GM04503 (cell line): ENCODE results near the gene PIPOX.

Source experiments
- DNase-seq: peaks from one replicate; pipeline ENCODE4 v3.0.0-alpha.2; 2012; ENCODE audit warnings: low read depth

PIPOX gene

DNA sequence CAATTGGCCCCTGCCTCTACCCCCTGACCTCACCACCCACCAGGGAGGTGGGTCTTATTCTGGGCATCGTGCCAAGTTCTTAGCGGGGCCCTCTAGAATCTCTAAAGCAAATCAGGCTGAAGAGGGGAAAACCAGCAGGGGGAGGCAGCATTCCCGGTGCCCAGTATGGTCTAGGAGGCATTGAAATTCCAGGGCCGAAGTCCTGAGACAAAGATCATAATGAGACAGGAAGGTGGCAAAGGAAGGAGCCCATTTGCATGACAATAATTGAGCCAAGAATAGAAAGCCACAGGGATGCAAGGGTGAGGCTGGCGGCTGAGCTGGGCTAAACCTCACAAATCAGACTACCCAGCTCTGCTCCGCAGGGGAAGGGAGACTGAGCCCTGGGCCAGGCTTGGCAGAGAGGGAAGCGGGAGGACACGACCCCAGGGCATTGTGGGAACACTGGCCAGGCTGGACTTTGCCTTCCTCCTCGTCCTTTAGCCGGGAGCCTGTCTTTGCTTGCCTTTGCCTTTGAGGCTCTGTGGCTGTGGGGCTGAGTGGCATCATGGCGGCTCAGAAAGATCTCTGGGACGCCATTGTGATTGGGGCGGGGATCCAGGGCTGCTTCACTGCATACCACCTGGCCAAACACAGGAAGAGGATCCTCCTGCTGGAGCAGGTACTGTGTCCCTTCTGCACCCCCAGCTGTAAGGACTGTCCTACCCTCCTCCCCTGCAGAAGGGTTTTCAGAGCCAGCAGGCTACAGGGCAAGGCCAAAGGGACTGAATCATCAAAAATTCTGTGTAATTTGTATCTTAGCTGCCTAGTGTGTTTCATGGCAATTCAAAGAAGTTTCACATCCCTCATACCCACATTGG lies at the start of gene PIPOX:
Gene PIPOX (plus strand): TSS at position 463 of the 860 bp plus-strand sequence. CDS start 85 bp downstream, at position 548.
- no peak for DNase-seq

GRCh38 chr17:28993645-28994426 lies 49.1 kb upstream of the PIPOX start:
- DNase-seq, result no peak

- no peak for DNase-seq
Measured at GRCh38 chr17:28996554-28997096, 46.3 kb upstream of the PIPOX start.

GRCh38 chr17:28997806-28998205 lies 45.1 kb upstream of the PIPOX start:
- DNase-seq, result no peak

DNA sequence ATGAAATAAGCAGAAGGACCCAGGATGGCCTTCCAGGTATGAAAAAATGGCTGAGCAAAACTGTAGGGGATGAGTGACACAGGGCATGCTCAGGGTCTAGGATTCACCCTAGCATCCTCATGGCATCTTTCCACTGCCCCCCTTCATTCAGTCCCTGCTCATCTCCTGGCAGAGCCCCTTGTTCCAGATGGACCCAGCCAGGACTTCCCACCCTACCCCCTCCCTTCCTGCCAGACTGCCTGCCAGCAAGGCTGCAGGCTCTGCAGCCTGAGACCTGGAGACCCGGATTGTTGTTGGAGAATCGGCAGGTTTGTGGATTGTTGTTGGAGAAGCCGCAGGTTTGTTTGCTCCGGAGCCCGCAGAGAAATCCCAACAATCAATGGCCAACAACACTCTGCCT lies 43.7 kb upstream of the PIPOX start:
- DNase-seq, result no peak

- DNase-seq, result no peak
Measured at GRCh38 chr17:29000973-29001372, 42.0 kb upstream of the PIPOX start.

- DNase-seq, result no peak
Measured at GRCh38 chr17:29002811-29003210, 40.1 kb upstream of the PIPOX start.

DNA sequence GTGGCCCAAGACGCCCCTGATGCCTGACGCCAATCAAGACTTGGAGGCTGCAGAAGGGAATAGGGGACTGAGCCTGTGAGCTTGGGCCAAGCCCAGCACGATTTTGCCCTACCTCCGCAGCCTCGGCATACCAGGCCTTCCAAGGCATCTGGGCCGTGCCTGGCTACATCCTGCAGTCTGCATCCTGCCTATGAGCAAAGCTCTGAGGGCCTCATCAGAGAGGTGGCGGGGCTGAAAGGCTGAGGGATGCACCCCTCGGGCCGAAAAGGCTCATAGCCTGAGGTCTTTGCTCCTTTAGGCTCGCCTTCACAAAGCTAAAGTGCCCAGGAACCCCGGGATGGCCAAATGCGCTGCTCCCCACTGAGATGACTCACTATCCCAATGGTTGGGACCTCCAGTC lies 39.7 kb upstream of the PIPOX start:
- DNase-seq, result no peak

DNA sequence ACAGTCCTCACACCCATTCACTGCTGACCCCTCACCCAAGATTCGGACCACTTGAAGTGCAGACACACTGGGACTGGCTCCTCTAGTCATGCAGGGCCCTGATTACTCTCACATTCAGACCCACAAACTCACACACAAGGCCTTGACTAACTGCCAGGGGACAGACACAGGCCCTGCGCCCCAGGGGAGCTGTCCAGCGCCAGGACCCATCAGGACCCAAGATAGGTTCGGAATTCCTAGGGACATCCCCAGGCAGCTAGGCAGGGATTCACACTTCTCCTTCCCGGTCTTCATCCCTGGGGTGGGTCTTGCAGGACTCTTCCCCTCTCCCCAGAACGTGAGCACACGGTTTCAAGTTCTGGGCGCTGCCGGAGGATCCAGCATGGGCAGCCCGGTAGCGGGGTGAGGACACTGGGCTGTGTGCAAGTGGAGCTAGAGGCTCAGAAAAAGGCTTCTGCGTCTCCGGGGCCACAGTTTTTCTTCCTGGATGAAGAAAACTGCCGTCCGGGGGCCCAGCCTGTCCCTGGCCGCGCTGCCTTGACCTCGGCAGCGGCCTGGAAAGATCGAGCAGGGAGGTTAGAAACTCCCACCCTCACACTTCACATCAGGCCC lies 38.8 kb upstream of the PIPOX start:
- no peak for DNase-seq

- DNase-seq, result no peak
Measured at GRCh38 chr17:29005936-29006511, 36.9 kb upstream of the PIPOX start, which contains the start of gene SEZ6. Gene SEZ6, minus strand, starts transcription at chr17:29006033. Its CDS starts 164 bp downstream, at chr17:29005869.

- DNase-seq, result no peak
Measured at GRCh38 chr17:29007456-29007855, 35.5 kb upstream of the PIPOX start.

DNA sequence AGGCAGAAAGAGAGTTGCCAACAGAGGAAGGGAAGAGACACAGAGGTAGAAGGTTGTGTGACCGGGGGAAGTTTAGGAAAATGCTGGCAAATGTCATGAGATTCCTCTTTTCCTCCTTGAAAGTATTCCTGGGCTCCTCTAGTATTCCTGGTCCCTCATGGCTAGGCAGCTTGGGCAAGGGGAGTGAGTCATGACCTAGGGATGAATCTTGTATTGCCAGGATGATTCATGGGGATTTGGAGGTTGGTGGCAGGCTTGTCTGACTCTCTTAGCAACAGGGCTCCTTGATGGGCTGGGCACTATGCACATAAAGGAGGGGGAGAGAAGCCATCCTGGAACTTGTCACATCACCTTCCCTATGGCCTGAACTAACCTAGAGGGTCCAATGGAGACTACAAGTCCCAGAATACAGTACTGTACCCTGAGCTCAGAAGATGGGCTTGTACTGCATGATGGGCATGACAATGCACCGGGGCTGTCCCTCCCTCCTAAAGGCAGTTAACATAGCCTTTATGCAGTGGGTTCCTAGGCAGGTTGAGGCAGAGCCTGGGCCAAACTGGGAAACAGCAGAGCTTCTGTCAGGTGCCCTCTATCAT lies 35.0 kb upstream of the PIPOX start:
- DNase-seq, result peak; percentile 16

DNA sequence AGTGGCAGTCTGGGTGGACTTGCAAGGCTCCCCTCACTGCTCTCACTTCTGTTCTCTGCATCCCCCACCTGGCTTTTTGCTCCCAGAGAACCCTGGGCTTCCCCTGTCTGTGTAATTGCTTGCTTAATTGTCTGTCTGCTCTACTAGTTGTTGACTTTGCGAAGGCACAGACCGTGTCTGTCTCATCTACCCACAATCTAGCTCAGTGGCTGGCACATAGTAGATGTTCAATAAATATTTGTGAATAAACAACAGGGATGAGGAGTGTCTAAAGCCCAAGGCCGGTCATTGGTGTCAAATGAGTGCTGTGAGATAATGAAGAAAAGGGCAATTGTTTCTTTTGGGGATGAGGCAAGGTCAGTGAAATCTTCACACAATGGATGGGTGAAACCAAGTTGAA lies 34.4 kb upstream of the PIPOX start:
- DNase-seq, result no peak

DNA sequence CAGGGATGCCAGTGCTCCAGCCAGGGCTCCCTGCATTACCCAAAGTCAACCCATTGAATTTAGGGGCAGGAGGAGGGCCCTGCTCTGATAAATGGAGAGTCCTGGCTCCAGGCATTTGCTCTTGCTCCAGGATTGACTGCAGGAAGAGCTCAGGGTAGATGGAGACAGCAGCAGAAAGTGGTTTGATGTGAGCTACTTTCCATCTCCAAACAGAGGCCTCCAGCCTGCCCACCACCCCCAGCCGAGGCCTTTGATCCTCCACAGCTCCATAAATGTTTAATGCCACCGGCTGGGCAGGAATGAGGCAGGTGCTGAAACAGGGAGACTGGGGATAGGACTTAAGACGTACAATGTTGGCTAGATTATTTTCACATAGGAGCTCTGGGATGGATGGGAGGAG lies 32.8 kb upstream of the PIPOX start:
- no peak for DNase-seq

- DNase-seq, result no peak
Measured at GRCh38 chr17:29010586-29010985, 32.4 kb upstream of the PIPOX start.

DNA sequence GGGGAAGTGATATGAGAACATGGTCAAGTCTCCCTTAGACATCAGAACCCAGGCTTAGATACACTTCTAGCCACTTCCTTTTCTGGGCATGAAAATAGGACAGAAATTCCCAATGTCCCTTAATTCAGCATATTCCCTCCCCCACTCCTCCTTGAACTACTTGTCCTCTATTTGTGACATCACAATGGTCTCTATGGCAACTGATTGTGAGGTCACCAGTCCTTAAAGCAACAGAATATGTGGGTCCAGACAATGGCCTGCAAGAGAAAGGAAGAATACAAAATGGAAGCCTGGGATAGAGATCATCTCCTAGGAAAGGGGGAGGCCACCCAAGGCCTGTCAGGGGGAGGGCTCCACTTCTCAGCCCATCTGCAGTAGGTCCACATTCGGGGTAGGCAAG lies 30.4 kb upstream of the PIPOX start:
- no peak for DNase-seq

DNA sequence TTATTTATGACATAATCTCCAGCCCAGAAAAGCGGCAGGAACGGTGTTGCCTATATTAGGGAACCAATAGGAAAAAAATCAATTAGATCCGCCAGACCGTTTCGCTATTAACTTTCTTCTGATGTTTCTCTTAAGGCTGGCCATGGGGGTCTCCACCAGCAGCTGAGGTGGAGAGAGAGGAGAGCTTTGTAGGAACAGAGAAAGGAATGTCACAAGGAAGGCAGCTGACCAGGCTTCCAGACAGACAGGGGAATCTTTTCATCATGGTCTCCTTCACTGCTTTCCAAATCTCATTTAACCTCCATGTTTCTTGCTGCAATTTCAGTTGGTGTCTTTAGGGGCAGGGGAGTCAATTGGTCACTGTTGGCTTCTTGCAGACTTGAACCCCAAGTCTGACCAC lies 28.2 kb upstream of the PIPOX start:
- no peak for DNase-seq

- DNase-seq, result no peak
Measured at GRCh38 chr17:29016345-29017210, 26.4 kb upstream of the PIPOX start.

DNA sequence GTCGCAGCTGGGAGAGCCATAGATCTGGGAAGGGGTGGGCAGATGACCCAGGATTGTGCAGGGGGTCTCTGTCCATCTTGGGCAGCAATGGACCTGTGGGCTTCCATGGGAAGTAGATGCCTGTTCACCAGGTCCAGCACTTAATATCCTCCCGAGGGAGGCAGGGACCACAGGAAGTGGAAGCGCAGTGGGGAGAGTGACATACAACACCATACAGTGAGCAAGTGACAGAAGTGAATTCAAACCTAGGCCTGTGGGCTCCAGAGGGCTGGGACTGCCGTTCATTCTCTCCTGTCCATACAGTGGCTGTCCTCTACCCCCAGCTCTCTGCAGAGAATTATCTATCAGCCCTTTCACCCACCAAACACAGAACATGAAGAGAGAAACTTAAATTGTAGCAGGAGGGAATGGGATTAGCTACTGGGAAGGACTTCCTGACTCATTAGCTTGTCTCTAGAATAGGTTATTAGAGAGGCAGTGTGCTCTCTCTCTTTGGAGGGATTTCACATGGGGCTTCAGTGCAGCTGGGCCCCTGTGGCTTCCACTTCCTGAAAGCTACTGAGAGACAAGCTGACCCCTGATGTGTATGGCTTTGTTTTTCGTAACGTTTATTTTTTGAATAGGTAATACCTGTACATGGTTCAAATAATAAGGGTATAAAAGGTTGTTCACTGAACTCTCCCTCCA lies 24.0 kb upstream of the PIPOX start:
- DNase-seq, result no peak
